GM21390 (cell line): ENCODE data around the gene MYOM1.

Experiments used
- ATAC-seq: cut with Tn5 transposase; IDR thresholded peaks from one replicate; pipeline ENCODE4 v1.9.1; 2021; ENCODE audit not compliant: unreplicated experiment

The MYOM1 gene

GRCh38 chr18:3219631-3220335, at the start of gene MYOM1:
TSS of gene MYOM1 (minus strand) at chr18:3219968. CDS start at chr18:3215223, 4,745 bp downstream.
- ATAC-seq, result no peak

- no peak for ATAC-seq
These were observed 49.6 kb upstream of the MYOM1 start for GRCh38 chr18:3269241-3269913.

- ATAC-seq, result no peak
These were observed 48.5 kb upstream of the MYOM1 start for GRCh38 chr18:3268306-3268705.

- ATAC-seq, result no peak
These were observed 46.4 kb upstream of the MYOM1 start for GRCh38 chr18:3266062-3266608.

- no peak for ATAC-seq
These were observed 45.8 kb upstream of the MYOM1 start for GRCh38 chr18:3265564-3266033.

GRCh38 chr18:3264362-3264761, 44.6 kb upstream of the MYOM1 start:
- no peak for ATAC-seq

- ATAC-seq, result no peak
These were observed 43.4 kb upstream of the MYOM1 start for GRCh38 chr18:3263132-3263700.

- peak; percentile 34 for ATAC-seq
These were observed 42.7 kb upstream of the MYOM1 start for GRCh38 chr18:3262234-3263131.

- peak; percentile 85 for ATAC-seq
These were observed 41.8 kb upstream of the MYOM1 start, which contains the start of gene MYL12B for GRCh38 chr18:3261373-3262233. TSS of gene MYL12B (plus strand) at chr18:3262133. CDS start at chr18:3272899, 10,766 bp downstream.

GRCh38 chr18:3260995-3261372, 41.2 kb upstream of the MYOM1 start:
- no peak for ATAC-seq

- no peak for ATAC-seq
These were observed 37.9 kb upstream of the MYOM1 start for GRCh38 chr18:3257627-3258120.

GRCh38 chr18:3256693-3257626, 37.2 kb upstream of the MYOM1 start:
- no peak for ATAC-seq

- no peak for ATAC-seq
These were observed 35.9 kb upstream of the MYOM1 start for GRCh38 chr18:3255611-3256165.

GRCh38 chr18:3254725-3255124, 35.0 kb upstream of the MYOM1 start:
- ATAC-seq, result no peak

- no peak for ATAC-seq
These were observed 33.1 kb upstream of the MYOM1 start for GRCh38 chr18:3252843-3253242.

- ATAC-seq, result no peak
These were observed 32.2 kb upstream of the MYOM1 start for GRCh38 chr18:3251963-3252277.

- no peak for ATAC-seq
These were observed 31.6 kb upstream of the MYOM1 start for GRCh38 chr18:3251249-3251962.
